ENCODE measurements around the gene GDF2.

Gene GDF2

DNA sequence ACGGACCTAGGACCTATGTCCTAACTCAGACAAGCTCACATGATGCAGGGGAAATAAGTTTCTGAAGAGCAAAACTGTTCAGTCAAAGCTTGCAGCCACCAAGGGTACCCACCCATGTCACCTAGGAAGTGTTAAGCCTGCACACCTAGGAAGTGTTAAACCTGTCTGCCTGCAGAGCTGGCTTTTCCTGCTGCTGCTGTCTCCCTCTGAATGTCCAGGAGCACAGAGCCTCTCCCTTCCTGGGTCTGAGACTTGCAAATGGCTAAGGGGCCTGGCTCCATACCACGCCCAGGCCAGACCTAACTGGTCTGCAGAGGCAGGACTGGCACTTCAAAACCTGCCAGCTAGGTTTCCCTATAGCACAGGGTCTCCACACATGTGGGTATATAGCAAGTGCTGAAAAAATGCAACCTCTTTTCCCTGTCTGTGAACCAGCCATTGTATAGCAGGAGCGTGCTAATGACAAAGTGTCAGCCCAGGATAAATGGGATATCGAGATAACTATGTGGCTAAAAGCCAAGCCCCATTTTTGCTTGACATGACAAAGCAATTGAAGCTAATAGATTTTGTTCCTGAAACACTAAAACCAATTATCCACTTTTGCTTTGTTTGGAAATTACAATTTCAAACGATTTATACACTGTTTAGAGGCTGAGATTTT is 1.5 kb downstream of the GDF2 start:
- no peak overlapping the region for H3K9ac ChIP-seq (ENCODE audit: low read length)
- no peaks in the 10 kb centered on the region for H3K4me1 ChIP-seq (ENCODE audit: insufficient read depth, low read length, severe bottlenecking)
- H4K20me1 ChIP-seq (ENCODE audit: insufficient read depth, low read length) = no peaks in the 10 kb centered on the region
- no peaks in the 10 kb centered on the region for H3K36me3 ChIP-seq (ENCODE audit: insufficient read depth, low read length)
- H3K4me3 ChIP-seq (ENCODE audit: low read depth, low read length, poor library complexity, severe bottlenecking) = no peak overlapping the region
- H3K9me2 ChIP-seq (ENCODE audit: low read depth, low read length) = no peaks in the 10 kb centered on the region
- H3F3A ChIP-seq (ENCODE audit: insufficient read depth, low read length) = no peaks in the 10 kb centered on the region
- H3K27me3 ChIP-seq (ENCODE audit: insufficient read depth, low read length) = no peaks in the 10 kb centered on the region
- no peak overlapping the region for H2AFZ ChIP-seq (ENCODE audit: low read length)
- H3K9me3 ChIP-seq (ENCODE audit: low read length) = no peaks in the 10 kb centered on the region
- H3K79me2 ChIP-seq (ENCODE audit: insufficient read depth, low read length) = no peaks in the 10 kb centered on the region
- no peak overlapping the region for H3K27ac ChIP-seq (ENCODE audit: low read depth, low read length, poor library complexity, severe bottlenecking)
- H3K4me2 ChIP-seq (ENCODE audit: low read length) = no peak overlapping the region
- TF ChIP-seq CTCF (IDR thresholded peaks at IDR 0.05; ENCODE audit: low read length) (no peak), EZH2 (IDR thresholded peaks at IDR 0.05; ENCODE audit: borderline replicate concordance, low read length) (no peak)

GRCh38 chr10:47325303-47326291 is 3.3 kb downstream of the GDF2 start:
- Histone ChIP-seq H3K9me3 (ENCODE audit: low read length) (no peaks in the 10 kb centered on the region), H4K20me1 (ENCODE audit: insufficient read depth, low read length) (no peaks in the 10 kb centered on the region), H3K9ac (ENCODE audit: low read length) (no peak overlapping the region), H3K79me2 (ENCODE audit: insufficient read depth, low read length) (no peaks in the 10 kb centered on the region), H3K27me3 (ENCODE audit: insufficient read depth, low read length) (no peaks in the 10 kb centered on the region), H3K4me3 (ENCODE audit: low read depth, low read length, poor library complexity, severe bottlenecking) (no peak overlapping the region), H3F3A (ENCODE audit: insufficient read depth, low read length) (no peaks in the 10 kb centered on the region), H2AFZ (ENCODE audit: low read length) (no peak overlapping the region), H3K36me3 (ENCODE audit: insufficient read depth, low read length) (no peaks in the 10 kb centered on the region), H3K4me2 (ENCODE audit: low read length) (no peak overlapping the region), H3K27ac (ENCODE audit: low read depth, low read length, poor library complexity, severe bottlenecking) (no peak overlapping the region), H3K4me1 (ENCODE audit: insufficient read depth, low read length, severe bottlenecking) (no peaks in the 10 kb centered on the region), H3K9me2 (ENCODE audit: low read depth, low read length) (no peaks in the 10 kb centered on the region)
- TF ChIP-seq EZH2 (IDR thresholded peaks at IDR 0.05; ENCODE audit: borderline replicate concordance, low read length) (no peak), CTCF (IDR thresholded peaks at IDR 0.05; ENCODE audit: low read length) (no peak)

DNA sequence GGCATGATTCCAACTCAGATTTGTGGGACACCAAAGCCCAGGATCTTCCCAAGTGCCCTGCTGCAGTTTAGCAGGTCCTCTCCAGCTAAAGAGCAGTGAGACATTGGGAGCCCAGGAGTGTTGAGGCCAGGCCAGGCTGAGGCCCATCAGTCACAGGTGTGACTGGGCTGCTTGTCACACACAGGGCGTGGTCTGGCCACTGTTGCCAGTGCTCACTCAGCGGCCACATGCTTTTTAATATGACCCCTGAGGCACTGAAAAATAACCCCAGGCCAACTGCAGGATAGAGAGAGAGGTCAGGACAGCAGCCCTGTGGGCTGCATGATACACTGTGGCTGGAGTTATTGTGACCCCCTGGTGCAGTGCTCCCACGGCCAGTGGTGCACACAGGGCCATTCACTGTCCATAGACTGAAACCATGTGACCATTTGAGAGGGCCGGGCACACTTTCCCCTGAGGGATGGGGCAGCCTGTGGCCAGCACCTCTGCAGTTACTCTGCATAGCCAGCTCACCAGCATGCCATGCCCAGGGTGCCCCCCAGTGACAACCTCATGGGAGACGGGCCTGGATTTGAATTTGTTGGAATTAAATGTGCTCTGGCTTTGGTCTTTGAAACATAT is 4.2 kb downstream of the GDF2 start:
- Histone ChIP-seq H3K27me3 (ENCODE audit: insufficient read depth, low read length) (no peaks in the 10 kb centered on the region), H3K9me2 (ENCODE audit: low read depth, low read length) (no peaks in the 10 kb centered on the region), H3K79me2 (ENCODE audit: insufficient read depth, low read length) (no peaks in the 10 kb centered on the region), H4K20me1 (ENCODE audit: insufficient read depth, low read length) (no peaks in the 10 kb centered on the region), H3K9me3 (ENCODE audit: low read length) (no peaks in the 10 kb centered on the region), H3K4me3 (ENCODE audit: low read depth, low read length, poor library complexity, severe bottlenecking) (no peak overlapping the region), H3K9ac (ENCODE audit: low read length) (no peak overlapping the region), H3K4me1 (ENCODE audit: insufficient read depth, low read length, severe bottlenecking) (no peaks in the 10 kb centered on the region), H2AFZ (ENCODE audit: low read length) (no peak overlapping the region), H3K36me3 (ENCODE audit: insufficient read depth, low read length) (no peaks in the 10 kb centered on the region), H3K4me2 (ENCODE audit: low read length) (no peak overlapping the region), H3F3A (ENCODE audit: insufficient read depth, low read length) (no peaks in the 10 kb centered on the region), H3K27ac (ENCODE audit: low read depth, low read length, poor library complexity, severe bottlenecking) (no peak overlapping the region)
- TF ChIP-seq CTCF (IDR thresholded peaks at IDR 0.05; ENCODE audit: low read length) (no peak), EZH2 (IDR thresholded peaks at IDR 0.05; ENCODE audit: borderline replicate concordance, low read length) (no peak)
